K562 (cell line): ENCODE data around the gene POLE2. TPM values are rescaled to one million over a fixed set of nuclear protein-coding genes. Genes with fewer than 3 reads are reported as not detected.

Experiments
- ATAC-seq: fragments of 200-7000 bp; cut with Tn5 transposase; 3 replicates; pipeline ENCODE4 v1.9.1; 2020; ENCODE audit warnings: moderate library complexity
- BruUV-seq: library from RNA; stranded (reverse); fragments of 400-500 nt; replicated peaks from 2 replicates; lab custom pipeline; 2021; lab: Mats Ljungman, UMichigan
- CTCF ChIA-PET: fragments of 300-600 bp; formaldehyde crosslinking; extraction: SDS; loops from one replicate; lab custom pipeline; 2021; ENCODE audit warnings: low intra/inter-chr PET ratio; lab: Yijun Ruan, JAX
- POLR2A ChIA-PET: fragments of 300-600, 350-650 bp; sonication (Branson Sonifier 250); formaldehyde crosslinking; extraction: SDS; loops from one replicate; lab custom pipeline; 2021; ENCODE audit warnings: antibody characterized with exemption, inconsistent platforms; lab: Yijun Ruan, JAX
- DNase-seq, 4 experiments: peaks; one replicate each; pipeline versions ENCODE4 v3.0.0 to v3.0.0-alpha.2; 2011 to 2018; ENCODE audit warnings: low spot score in 3 of 4, mixed read lengths in 3 of 4; ENCODE audit errors: extremely low read depth in 1 of 4
- FAIRE-seq: peaks from 2 replicates; lab custom pipeline; 2011; peaks lifted over from hg19 to GRCh38; lab: Jason Lieb, UNC
- H2AFZ ChIP-seq: 2 replicates; pipeline ENCODE4 v1.6.0; 2011; ENCODE audit warnings: low read depth, low read length, control low read depth, inconsistent platforms
- H3K27ac ChIP-seq: fragments of 200-600 bp; 3 replicates; pipeline ENCODE4 v1.8.0; 2011; ENCODE audit warnings: low read depth, mild to moderate bottlenecking, control low read depth, inconsistent platforms, low read length, moderate library complexity, mixed read lengths; ENCODE audit errors: extremely low read depth
- H3K27me3 ChIP-seq, 2 experiments: fragments of 300-600 bp in 1 of 2; 2 replicates in 1 of 2; 3 replicates in 1 of 2; pipeline versions ENCODE4 v1.6.0 to v1.8.0; 2011; ENCODE audit warnings: inconsistent platforms in 2 of 2, low read length in 2 of 2, mild to moderate bottlenecking in 1 of 2, mixed read lengths in 1 of 2, moderate library complexity in 1 of 2; ENCODE audit not compliant: control insufficient read depth in 2 of 2, insufficient read depth in 2 of 2
- H3K36me3 ChIP-seq: fragments of 300-600 bp; 3 replicates; pipeline ENCODE4 v1.8.0; 2011; ENCODE audit warnings: mild to moderate bottlenecking, low read length, inconsistent platforms; ENCODE audit not compliant: control insufficient read depth, insufficient read depth
- H3K4me1 ChIP-seq, 2 experiments: fragments of 200-600 bp in 1 of 2; replicated peaks in 1 of 2; 2 replicates in 1 of 2; 3 replicates in 1 of 2; pipeline versions ENCODE4 v1.5.1 to v1.8.0; 2011; ENCODE audit warnings: inconsistent platforms in 2 of 2, low read length in 2 of 2, mild to moderate bottlenecking in 1 of 2, mixed read lengths in 1 of 2, moderate library complexity in 1 of 2; ENCODE audit not compliant: control insufficient read depth in 2 of 2, insufficient read depth in 2 of 2
- H3K4me2 ChIP-seq: 2 replicates; pipeline ENCODE4 v1.6.1; 2011; ENCODE audit warnings: low read length, control low read depth, inconsistent platforms, mixed read lengths; ENCODE audit not compliant: insufficient read depth
- H3K4me3 ChIP-seq: fragments of 200-600 bp; sonication (generic), shearing (Covaris generic); 2 replicates; pipeline ENCODE4 v1.5.1; 2016; ENCODE audit warnings: control low read depth, inconsistent platforms
- H3K79me2 ChIP-seq: fragments of 200-600 bp; 3 replicates; pipeline ENCODE4 v1.8.0; 2011; ENCODE audit warnings: low read length, inconsistent platforms; ENCODE audit not compliant: control insufficient read depth, insufficient read depth
- H3K9ac ChIP-seq, 2 experiments: 2 replicates each; pipeline versions ENCODE4 v1.6.0 to v1.6.1; 2011; ENCODE audit warnings: low read depth in 2 of 2, low read length in 2 of 2, control low read depth in 1 of 2, inconsistent platforms in 1 of 2, mild to moderate bottlenecking in 1 of 2, mixed read lengths in 1 of 2; ENCODE audit not compliant: insufficient read depth in 1 of 2
- H3K9me1 ChIP-seq: one replicate; pipeline ENCODE4 v1.6.0; 2011; ENCODE audit warnings: inconsistent platforms, mild to moderate bottlenecking, low read length, moderate library complexity; ENCODE audit not compliant: control insufficient read depth, insufficient read depth
- H3K9me3 ChIP-seq: replicated peaks from 2 replicates; pipeline ENCODE4 v1.5.1; 2011; ENCODE audit warnings: low read depth, low read length, inconsistent platforms; ENCODE audit not compliant: control insufficient read depth, insufficient read depth
- H4K20me1 ChIP-seq: replicated peaks from 2 replicates; pipeline ENCODE4 v1.6.1; 2011; ENCODE audit warnings: low read length, inconsistent platforms, mixed read lengths; ENCODE audit not compliant: control insufficient read depth, insufficient read depth
- FOXM1 ChIP-seq, 2 experiments: fragments of 450-650 bp in 1 of 2; sonication (generic) in 1 of 2; formaldehyde crosslinking in 1 of 2; IDR thresholded peaks; 2 replicates each; pipeline versions ENCODE4 v1.6.1 to v1.9.0; 2017 to 2022; ENCODE audit warnings: low read depth in 2 of 2, mild to moderate bottlenecking in 2 of 2, missing genetic modification reagents in 1 of 2, moderate library complexity in 1 of 2
- FUS ChIP-seq: fragments of 200-400 bp; formaldehyde crosslinking; optimal IDR thresholded peaks from 2 replicates; pipeline ENCODE3; 2017; ENCODE audit warnings: low read depth, low read length
- MYNN ChIP-seq, 2 experiments: sonication (generic); formaldehyde crosslinking in 1 of 2; IDR thresholded peaks; 2 replicates each; pipeline versions ENCODE4 v1.5.0 to v1.6.1; 2016 to 2020; ENCODE audit warnings: antibody characterized with exemption in 1 of 2, missing genetic modification reagents in 1 of 2
- NRF1 ChIP-seq, 2 experiments: fragments of 450-650 bp; IDR thresholded peaks in 1 of 2; conservative IDR thresholded peaks in 1 of 2; 2 replicates each; pipeline ENCODE4 v1.6.1; 2014; ENCODE audit warnings: mild to moderate bottlenecking in 2 of 2
- PKNOX1 ChIP-seq: fragments of 450-650 bp; IDR thresholded peaks from 2 replicates; pipeline ENCODE4 v1.6.1; 2016
- RBM34 ChIP-seq: fragments of 200-400 bp; formaldehyde crosslinking; IDR thresholded peaks from 2 replicates; pipeline ENCODE4 v1.6.1; 2018; ENCODE audit warnings: low read length, borderline replicate concordance; ENCODE audit not compliant: insufficient read depth
- STAT5B ChIP-seq: fragments of 250-450 bp; sonication (Bioruptor Pico); IDR thresholded peaks from 2 replicates; pipeline ENCODE4 v1.8.0; 2021; ENCODE audit warnings: mild to moderate bottlenecking, inconsistent platforms
- ZFP36 ChIP-seq: fragments of 150-350 bp; IDR thresholded peaks from 2 replicates; pipeline ENCODE4 v1.6.1; 2018; ENCODE audit warnings: low read length, low read depth; ENCODE audit not compliant: partially characterized antibody
- ZNF212 ChIP-seq: fragments of 450-650 bp; formaldehyde crosslinking; IDR thresholded peaks from 2 replicates; pipeline ENCODE4 v1.4.0; 2020; ENCODE audit warnings: mild to moderate bottlenecking
- ZNF668 ChIP-seq: fragments of 250-450 bp; sonication (Bioruptor Pico); IDR thresholded peaks from 2 replicates; pipeline ENCODE4 v1.8.0; 2022; ENCODE audit warnings: mild to moderate bottlenecking, inconsistent platforms
- ZNF696 ChIP-seq: fragments of 250-450 bp; sonication (Bioruptor Pico); conservative IDR thresholded peaks from 2 replicates; pipeline ENCODE4 v1.4.0; 2020; ENCODE audit warnings: mild to moderate bottlenecking, moderate library complexity
- WGBS: fragments of 100-300 bp; shearing (Covaris generic); methylation state at CpG from one replicate; pipeline ENCODE4 v1.1.6; 2016; ENCODE audit warnings: low coverage, mixed read lengths; ENCODE audit not compliant: insufficient coverage; ENCODE audit errors: missing lambda C conversion rate; 5-methylcytosine and 5-hydroxymethylcytosine counted together
- in situ Hi-C: fragments of 300-500 bp; cut with MboI; formaldehyde crosslinking; loops from 4 replicates; pipeline ENCODE4 v1.15.0; 2018; ENCODE audit warnings: inconsistent platforms, mixed read lengths
- intact Hi-C: fragments of 100-400 bp; cut with micrococcal nuclease; formaldehyde crosslinking; loops from 2 replicates; pipeline ENCODE4 v1.14.2; 2022
- polyA plus RNA-seq, 8 experiments: library from polyadenylated mRNA; depleted of rRNA in 4 of 8; stranded (reverse) in 5 of 8; unstranded in 3 of 8; fragments of >200 nt; fragmentation: Nextera tagmentation in 2 of 8; fragmentation: Illumina TruSeq in 1 of 8; extraction: Ambion mirVana in 2 of 8; extraction: Trizol in 1 of 8; gene quantifications; 2 replicates each; pipeline versions ENCODE4 v1.2.1 to v1.2.3, GENCODE V29; 2011 to 2014; ENCODE audit warnings: inconsistent platforms in 1 of 8, missing spikeins in 1 of 8
- total RNA-seq, 7 experiments: library from RNA; depleted of rRNA in 6 of 7; stranded (reverse); fragments of >200 nt in 6 of 7; fragmentation: Illumina TruSeq in 2 of 7; extraction: Trizol in 2 of 7; gene quantifications; 2 replicates each; pipeline versions ENCODE4 v1.2.1 to v1.2.3, GENCODE V29; 2011 to 2021; ENCODE audit warnings: low replicate concordance in 1 of 7

Gene POLE2
- total and polyA plus RNA-seq, 9 of the 15 experiments (the other 6 are each of a cell fraction or from before 2014, with no cell fraction given) = 30.7 to 78.4 (median 55.4) TPM

- WGBS = 98% methylated on average over 3 of the region's 3 CpGs
- Histone ChIP-seq H4K20me1 (no peaks in the 10 kb centered on the region), H3K9me3 (no peaks in the 10 kb centered on the region), H3K4me3 (no peak overlapping the region), H3K27ac (no peak overlapping the region), H2AFZ (no peak overlapping the region), H3K27me3 (no peaks in the 10 kb centered on the region), H3K79me2 (peaks cover 91% of the 10 kb centered on the region), H3K36me3 (peaks cover 42% of the 10 kb centered on the region), H3K4me1 (peaks cover 14 to 20% of the 10 kb centered on the region in 2 experiments; a peak in 4 of 5 replicates), H3K9ac (no peak overlapping the region), H3K9me1 (no peaks in the 10 kb centered on the region), H3K4me2 (no peak overlapping the region)
- intact Hi-C loops (no loop called here), in situ Hi-C loops (loop anchor here (25.0 kb wide), 1 partner anchor 475 kb away; the partner anchor contains the start of gene VCPKMT)
- no TSS peak for BruUV-seq
- no peak for TF ChIP-seq STAT5B (CRISPR knock-in tag)
- no peak for TF ChIP-seq MYNN (IDR thresholded peaks at IDR 0.05)
- no peak for TF ChIP-seq MYNN (CRISPR knock-in tag; IDR thresholded peaks at IDR 0.05)
- no peak for TF ChIP-seq FOXM1 (IDR thresholded peaks at IDR 0.05; ENCODE audit: low read depth)
- no peak for TF ChIP-seq FOXM1 (CRISPR knock-in tag; IDR thresholded peaks at IDR 0.05; ENCODE audit: low read depth)
- TF ChIP-seq PKNOX1 = no peak
- TF ChIP-seq ZFP36 = no peak
- no peak for TF ChIP-seq ZNF212 (CRISPR knock-in tag)
- no peak for TF ChIP-seq FUS
- TF ChIP-seq NRF1 (conservative IDR thresholded peaks at IDR 0.05 in 1 of 2, IDR thresholded peaks at IDR 0.05 in 1 of 2) = no peak
- no peak for TF ChIP-seq RBM34
- TF ChIP-seq ZNF696 = no peak
- no peak for TF ChIP-seq ZNF668 (CRISPR knock-in tag)
- FAIRE-seq = no peak
- ChIA-PET POLR2A (interaction anchor here (1.1 to 1.7 kb wide), 2 partner anchors 9 to 130 kb away, joined by 4 to 5 read pairs; partner anchors contain the start of gene KLHDC2), CTCF (no interaction called here)
- no peak for DNase-seq
- no peak for ATAC-seq
These were observed 50.4 kb downstream of the POLE2 start for GRCh38 chr14:49637534-49638078.
